Superior temporal gyrus (tissue), 1 donor: ENCODE data around the gene MRPL43.
"Not testable (repeated sequence)": the region's sequence is repeated elsewhere in the genome, so short reads cannot be mapped to it uniquely, and the experiment has no call there.

Experiments used
- DNase-seq: peaks from one replicate; pipeline ENCODE4 v3.0.0-alpha.2; 2016; ENCODE audit errors: extremely low spot score

The MRPL43 gene

DNA sequence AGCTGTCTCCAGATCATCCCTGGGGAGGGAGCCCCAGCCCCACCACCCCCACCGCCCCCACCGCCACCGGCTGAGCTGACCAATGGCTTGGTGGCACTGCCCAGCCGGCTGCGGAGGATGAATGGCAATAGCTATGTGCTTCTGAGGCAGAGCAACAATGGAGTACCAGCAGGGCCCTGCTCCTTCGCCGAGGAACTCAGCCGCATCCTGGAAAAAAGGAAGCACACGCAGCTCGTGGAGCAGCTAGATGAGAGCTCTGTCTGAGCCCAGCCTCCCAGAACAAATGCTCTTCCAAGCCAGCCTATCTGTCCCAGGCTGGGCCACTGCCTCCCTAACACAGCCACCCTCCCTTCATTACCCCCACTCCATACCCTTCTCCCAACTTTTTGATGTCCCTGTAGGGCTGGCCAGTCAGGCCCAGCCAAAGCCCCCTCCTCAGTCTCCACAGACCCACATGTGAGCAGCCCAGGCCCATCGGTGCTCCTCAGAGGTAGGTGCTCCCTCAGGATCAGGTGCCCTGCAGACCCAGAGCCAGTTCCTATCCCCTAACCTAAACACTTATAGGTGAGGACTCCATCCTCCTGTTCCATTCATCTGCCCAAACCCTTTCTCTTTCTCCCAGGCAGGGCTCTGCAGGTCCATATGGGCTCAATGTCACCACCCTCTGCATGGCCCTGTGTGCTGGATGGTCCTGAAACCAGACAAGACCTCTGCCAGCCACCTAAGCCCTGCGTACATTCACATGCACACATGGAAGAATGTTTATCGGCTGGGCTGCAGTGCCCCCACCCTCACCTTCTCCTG is 3.2 kb downstream of the MRPL43 start:
- DNase-seq, result no peak

DNA sequence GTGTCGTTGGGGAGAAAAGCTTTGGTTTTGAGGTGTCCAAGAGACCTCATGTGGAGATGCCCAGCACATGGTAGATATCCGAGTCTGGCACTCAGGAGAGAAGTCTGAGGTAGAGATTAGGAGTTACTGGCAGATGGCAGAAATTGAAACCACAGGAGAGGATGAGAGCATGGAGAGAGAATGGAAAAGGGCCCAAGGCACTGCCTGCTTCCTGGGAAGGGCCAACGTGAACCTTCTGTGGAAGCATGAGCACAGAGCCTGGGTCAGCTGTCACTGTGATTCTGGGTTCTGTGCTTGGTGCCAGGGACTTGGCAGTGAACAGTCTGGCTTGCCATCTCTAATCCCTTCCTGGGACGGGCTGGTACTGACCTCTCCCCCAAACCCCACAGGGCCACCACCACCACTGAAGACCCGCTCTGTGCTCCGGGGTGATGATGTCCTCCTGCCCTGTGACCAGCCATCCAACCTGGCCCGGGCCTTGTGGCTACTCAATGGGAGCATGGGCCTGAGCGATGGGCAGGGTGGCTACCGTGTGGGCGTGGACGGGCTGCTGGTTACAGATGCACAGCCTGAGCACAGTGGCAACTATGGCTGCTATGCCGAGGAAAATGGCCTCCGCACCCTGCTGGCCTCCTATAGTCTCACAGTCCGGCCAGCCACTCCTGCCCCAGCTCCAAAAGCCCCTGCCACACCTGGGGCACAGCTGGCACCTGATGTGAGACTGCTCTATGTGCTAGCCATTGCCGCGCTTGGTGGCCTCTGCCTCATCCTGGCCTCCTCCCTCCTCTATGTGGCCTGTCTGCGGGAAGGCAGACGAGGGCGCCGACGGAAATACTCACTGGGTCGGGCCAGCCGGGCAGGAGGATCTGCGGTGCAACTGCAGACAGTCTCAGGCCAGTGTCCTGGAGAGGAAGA is 4.1 kb downstream of the MRPL43 start:
- no peak for DNase-seq

DNA sequence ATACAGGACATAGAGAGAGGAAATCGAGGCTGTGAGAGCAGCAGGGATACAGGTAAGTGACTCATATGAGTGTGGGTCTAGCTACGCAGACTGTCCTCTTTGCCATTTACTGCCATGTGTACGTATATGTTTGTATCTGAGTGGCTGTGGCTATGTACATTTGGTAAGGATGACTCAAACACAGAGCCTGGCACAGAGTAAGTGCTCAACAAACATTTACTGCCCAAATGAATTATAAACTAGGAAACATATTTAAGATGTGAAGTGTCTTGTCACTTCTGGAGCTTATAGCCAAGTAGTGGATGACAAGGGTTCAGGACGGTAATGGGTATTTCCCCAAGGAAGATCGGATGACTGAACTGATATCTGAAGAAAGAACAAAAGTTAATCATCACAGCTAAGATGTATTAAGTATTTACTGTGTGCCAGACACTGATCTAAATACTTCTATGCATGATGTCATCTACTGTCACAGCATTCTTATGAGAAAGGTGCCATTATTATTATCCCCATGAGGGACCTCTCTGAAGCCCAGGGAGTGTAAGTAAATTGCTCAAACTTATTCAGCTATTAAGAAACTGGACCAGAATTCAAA is 6.0 kb downstream of the MRPL43 start:
- no peak for DNase-seq

DNA sequence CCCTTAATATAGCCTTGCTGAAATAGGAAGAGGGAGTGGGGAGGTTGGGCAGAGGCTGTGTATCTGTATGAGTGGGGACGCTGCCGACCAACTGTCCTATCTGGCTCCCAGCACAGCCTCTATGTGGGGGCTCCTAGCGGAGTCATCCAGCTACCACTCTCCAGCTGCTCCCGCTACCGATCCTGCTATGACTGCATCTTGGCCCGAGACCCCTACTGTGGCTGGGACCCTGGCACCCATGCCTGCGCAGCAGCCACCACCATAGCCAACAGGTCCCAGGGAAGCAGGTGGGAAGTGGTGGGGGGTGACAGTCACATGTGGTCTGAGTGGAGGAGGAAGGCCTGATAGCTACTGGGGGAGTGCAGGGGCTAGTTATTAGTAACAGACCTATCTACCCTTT is 6.6 kb downstream of the MRPL43 start:
- no peak for DNase-seq

DNA sequence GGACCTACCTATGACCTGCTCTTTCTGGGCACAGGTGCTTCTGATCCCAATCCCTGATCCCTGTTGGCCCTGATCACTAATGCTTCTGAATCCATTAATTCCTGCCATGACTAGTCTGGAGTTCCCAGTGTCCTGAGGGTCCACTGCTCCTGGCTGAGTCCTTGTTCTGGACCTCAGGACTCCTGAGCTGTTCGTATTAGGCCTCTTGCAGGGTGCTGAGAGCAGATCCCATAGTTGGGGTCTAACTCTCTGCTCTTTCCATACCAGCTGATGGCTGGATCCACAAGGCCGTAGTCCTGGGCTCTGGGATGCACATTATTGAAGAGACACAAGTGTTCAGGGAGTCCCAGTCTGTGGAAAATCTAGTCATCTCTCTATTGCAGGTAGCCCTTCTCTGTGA is 7.0 kb downstream of the MRPL43 start:
- no peak for DNase-seq

DNA sequence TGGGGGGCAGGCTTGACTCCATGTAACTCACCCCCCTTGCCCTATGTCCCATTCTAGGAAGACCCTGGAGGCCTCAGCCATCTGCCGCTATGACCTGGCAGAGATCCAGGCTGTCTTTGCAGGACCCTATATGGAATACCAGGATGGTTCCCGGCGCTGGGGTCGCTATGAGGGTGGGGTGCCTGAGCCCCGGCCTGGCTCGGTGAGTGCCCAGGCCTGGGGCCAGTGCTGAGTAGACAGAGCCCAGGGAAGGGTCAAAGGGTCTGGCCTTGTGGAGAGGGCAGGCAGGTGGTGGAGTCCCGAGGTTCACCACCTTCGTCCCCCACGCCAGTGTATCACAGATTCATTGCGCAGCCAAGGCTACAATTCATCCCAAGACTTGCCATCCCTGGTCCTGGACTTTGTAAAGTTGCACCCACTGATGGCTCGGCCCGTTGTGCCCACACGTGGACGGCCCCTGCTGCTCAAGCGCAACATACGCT is 7.5 kb downstream of the MRPL43 start:
- DNase-seq, result no peak

DNA sequence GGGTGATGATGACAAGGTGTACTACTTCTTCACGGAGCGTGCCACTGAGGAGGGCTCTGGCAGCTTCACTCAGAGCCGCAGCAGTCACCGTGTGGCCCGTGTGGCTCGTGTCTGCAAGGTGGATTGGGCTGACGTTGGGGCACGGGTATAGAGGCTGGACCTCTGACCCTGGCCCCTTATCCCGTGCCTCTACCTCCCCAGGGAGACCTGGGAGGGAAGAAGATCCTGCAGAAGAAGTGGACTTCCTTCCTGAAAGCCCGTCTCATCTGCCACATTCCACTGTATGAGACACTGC is 8.4 kb downstream of the MRPL43 start:
- no peak for DNase-seq

DNA sequence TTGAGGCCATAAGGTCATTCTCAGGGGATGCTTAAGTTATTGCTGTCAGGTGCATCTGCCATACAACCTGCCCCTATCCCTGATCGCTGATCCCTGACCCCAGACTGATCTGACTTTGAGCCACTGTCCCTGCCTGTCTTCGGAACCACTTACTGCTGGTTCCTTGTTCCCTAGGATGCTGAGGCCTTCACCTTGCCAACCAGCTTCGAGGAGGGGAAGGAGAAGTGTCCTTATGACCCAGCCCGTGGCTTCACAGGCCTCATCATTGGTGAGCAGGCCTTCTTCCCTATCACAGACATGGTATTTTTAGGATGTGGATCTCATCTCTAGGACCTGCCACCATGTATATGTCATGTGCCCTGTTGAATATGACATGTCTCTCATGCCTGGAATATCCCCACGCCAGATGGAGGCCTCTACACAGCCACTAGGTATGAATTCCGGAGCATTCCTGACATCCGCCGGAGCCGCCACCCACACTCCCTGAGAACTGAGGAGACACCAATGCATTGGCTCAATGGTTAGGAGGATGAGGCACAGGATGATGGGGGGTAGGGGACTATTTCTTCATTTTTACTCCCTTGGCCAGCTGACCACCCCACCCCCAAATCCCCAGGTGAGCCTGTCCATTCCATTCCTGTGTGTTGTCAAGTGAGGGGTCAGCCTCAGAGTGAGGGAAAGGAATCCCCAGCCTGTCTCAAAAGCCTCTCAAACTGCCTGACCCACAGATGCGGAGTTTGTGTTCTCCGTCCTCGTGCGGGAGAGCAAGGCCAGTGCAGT is 9.0 kb downstream of the MRPL43 start:
- DNase-seq, result no peak

DNA sequence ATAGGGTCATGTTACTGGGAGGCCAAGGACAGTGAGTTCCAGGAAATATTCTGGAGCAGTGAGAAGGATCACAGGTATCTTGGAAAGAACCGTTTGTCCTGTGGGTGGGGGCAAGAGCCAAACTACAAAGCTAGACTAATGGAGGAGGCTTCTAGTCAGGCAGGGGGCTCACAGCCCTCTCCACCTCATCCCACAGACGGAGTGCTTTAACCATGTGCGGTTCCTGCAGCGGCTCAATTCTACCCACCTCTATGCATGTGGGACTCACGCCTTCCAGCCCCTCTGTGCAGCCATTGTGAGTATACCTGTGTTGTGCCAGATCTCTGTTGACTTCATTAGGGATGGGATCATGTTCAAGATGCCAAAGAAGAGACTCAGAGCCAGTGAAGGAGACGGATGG is 9.9 kb downstream of the MRPL43 start:
- no peak for DNase-seq

DNA sequence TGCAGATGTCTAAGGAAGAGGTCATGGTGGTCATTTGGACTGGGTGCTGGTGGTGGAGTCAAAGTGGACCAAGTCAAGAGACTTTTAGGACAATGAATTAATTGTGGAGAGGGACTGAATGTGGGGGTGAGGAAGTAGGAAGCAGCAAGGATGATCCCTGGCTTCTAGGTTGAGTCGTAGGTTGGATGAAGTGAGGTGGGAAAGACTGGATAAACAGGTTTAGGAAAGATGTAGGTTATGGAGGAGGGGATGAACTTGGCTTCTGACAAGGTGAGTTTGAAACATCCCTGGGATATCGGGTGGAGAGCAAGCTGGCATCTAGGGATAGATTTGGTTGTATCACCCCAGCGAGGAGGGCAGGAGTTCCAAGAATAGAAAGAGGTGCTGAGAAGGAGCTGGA is 10.4 kb downstream of the MRPL43 start:
- no peak for DNase-seq

DNA sequence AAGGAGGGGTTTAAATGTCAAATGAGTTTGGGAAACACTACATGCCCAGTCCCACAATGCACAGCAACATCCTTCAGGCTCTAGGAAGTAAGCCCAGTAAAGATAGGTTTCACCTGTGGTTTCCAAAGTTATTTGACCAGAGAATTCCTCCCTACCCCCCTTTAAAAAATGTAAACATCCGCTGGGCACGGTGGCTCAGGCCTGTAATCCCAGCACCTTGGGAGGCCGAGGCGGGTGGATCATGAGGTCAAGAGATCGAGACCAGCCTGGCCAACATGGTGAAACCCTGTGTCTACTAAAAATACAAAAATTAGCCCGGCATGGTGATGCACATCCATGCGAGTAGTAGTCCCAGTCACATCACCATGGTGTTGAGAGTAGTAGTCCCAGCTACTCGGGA is 11.9 kb downstream of the MRPL43 start:
- not testable (repeated sequence) for DNase-seq

DNA sequence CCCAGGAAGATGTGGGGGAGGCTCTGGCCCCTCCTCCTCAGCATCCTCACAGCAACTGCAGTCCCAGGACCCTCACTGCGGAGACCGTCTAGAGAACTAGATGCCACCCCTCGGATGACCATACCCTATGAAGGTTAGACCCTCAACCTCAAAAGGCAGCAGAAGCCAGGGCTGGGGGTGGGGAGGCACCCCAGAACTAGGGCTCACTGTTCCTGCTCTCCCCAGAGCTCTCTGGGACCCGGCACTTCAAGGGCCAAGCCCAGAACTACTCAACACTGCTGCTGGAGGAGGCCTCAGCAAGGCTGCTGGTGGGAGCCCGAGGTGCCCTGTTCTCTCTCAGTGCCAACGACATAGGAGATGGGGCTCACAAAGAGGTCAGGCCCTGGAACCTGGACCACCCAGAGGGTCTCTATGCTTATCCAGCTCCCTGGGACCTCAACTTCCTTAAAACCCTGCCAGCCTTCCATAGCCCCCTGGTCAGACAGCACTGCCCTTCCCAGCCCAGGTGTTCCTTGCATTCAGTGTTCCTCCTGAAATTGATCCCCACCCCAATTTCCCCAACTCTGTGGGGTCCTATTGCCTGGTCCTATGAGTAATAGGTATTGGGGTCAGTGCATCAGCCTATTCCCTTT is 14.3 kb downstream of the MRPL43 start:
- DNase-seq, result no peak

DNA sequence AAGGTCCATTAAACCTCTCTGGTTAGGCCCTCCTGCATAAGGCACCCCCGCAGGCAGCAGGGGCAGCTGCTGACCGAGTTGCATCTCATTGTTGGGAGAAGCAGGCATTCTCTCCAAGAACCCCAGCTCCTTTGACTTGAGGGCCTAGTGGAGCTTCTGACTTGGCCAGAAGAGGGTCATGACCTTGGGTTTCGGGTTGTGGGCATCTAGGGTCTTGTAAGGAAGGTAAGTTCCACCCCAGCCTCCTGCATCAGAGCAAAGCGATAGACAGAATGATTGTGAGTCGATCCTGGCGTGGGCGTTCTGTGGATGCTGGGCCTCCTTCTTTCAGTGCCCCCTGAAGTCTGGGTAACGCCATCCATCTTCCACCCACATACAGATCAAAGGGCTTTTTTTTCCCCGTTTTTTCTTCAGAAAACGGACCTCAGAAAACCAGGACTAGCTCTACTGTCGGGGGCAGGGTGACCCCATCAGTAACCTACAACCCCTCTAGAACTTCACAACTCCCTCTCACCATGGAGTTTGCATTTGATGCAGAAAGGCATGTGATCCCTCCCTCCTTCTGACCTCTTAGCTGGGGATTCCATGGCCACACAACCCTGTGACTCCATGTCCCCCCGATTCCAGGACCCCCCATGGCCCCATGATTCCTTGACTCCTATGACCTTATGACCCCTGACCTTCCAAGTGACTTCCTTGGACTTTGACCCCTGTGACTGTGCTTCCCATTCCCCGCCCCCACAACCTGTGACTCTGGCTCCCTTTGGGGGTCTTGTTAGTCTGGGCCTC is 15.0 kb downstream of the MRPL43 start:
- DNase-seq, result no peak

DNA sequence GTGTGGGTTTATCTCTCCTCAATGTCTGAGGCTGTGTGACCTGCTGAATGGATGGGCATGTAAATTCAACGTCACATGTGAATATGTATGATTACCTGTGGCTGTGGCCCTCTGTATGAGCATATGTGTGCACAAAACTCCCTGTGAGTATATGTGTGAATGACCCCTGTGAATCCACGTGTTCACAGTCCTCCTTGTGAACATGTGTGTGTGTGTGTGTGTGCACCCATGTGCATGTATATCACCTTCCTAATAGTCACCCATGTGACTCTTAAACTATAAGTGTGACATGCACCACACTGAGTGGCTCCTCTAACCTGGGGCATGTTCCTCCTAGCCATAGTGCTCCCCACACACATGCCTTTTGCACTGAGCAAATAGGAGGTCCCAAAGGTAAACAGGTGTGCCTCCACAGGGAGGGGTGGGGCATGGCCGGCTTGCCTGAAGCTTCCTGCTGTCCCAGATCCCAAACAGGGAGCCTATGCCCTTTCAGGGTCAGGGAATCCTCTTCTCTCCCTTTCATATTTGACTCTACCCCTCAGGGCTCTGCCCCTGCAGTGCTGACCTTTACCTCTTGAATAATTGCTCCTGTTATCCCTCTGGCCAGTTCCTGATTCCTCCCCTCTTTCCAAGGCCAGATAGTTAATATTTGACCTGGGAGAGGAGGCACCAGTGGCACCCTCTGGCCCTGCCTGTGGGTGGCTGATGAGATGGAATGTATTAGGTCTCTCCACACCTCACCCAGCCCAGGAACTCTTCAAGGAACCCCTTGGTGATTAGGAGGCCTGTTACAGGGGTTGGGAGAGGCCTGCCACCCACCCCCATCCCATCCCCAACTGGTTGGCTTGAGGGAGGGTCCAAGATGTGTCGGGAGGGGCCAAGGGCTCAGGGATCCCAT is 16.1 kb downstream of the MRPL43 start:
- DNase-seq, result no peak

DNA sequence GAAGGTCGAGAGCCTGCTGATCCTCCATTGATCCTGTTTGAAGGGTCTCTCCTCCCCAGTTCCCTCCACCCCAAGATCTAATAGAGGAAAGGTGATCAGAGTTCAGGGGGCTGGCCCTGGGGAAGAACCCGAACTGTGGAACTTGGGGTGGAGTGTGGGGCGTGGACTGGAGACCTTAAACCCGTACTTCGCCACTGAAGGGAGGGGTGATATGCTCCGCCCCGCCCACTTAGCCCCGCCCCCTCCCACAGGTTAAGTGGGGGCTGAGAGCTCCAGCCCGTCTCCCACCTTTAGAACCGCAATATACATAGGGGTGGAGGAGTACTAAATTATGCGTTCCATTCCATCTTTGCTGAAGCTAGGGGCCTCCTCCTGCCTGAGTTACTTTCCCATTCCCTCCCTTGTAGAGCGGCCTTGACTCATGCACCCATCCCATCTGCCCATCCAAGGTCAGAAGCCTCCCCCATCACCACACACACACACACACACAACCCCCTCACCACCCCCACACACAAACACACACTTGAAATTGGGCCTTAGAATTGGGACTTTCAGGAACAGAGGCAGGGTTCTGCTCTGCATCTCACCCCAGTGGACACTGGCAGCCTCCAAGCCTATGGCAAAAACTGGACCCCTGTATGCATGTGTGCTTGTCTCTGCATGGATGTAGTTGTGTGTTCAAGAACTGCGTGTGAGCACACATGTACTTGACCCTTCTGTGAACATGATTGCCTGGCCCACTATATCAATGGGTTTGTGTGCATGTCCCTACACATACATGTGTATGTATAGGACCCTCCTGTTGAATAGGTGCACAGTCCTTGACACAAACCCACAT is 17.0 kb downstream of the MRPL43 start:
- DNase-seq, result no peak

DNA sequence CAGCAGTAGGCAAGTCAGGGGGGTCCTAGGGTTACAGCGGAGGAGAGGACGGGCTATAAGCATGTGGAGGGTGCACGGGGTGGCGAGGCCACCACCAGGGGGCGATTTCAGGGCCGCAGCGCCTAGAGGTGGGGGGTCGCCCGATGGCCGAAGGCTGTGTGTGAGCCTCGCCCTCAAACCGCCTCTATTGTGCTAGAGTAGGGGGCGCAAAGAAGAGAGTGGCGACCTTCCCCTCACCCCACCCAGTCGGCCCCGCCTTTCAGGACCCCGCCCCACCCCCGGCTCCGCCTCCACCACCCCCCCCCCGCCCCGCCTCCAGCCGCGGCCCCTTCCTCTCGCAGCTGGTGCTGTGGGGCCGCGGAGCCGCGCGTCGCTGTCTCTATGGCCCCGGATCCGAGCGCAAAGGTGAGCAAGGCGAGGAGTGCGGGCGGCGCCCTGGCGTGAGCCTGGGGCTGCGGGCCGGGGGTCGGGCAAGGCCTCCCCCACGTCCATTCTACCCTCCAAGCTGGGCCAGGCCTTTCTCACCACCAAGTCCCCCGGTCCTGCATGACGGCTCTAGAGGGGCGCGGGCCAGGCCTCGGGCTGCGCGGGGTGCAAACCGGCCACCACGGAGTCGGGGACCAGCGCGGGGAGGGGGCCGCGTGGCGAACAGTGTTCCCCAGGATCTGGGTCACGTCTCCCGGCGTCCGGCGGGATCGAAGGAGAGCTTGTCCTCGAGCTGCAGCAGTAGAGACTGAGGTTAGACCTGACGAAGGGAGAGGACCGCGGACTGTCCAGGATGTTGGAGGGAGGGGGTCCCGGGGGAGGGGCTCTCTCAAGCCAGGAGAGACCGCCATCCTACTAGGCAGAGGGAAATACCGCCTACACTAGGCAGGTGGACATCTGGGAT is 17.9 kb downstream of the MRPL43 start, which contains the start of gene SEMA4G:
Gene SEMA4G (plus strand): TSS at position 318 of the 889 bp plus-strand sequence. CDS start 3,409 bp downstream, outside the sequence.
- no peak for DNase-seq

DNA sequence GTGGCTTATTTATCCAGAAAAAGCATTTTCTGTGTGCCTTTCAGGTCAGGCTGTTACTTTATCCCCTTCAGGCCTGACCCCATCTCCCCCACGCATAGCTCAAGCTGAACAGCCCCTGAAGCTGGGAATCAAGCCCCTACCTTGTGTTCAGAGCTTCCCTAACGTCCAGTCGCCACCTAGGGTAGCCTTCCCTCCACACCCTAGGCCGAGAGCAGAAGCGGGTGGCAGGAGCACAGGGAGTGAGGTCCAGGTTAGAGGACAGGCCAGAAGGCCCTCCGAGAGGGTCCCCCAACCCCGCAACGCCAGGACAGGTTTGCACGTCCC is 18.5 kb downstream of the MRPL43 start:
- no peak for DNase-seq
